Aorta (tissue), 5 donors: Measurements from ENCODE around the gene ABCB6. TPM values are rescaled to one million over a fixed set of nuclear protein-coding genes. Genes with fewer than 3 reads are reported as not detected.

Experiments used
- ATAC-seq: fragments of 200-7000 bp; cut with Tn5 transposase; one replicate; pipeline ENCODE4 v1.9.1; 2022; ENCODE audit warnings: moderate library complexity; ENCODE audit not compliant: low FRiP score
- DNase-seq, 2 donors: peaks; one replicate each; pipeline ENCODE4 v3.0.0-alpha.2; 2020
- H3K27ac ChIP-seq, 2 donors: one replicate each; pipeline ENCODE4 v1.5.1; 2013; ENCODE audit warnings: low read length in 2 of 2, mild to moderate bottlenecking in 2 of 2, moderate library complexity in 2 of 2, control low read depth in 1 of 2, inconsistent platforms in 1 of 2, low read depth in 1 of 2
- H3K27me3 ChIP-seq, 2 donors: one replicate each; pipeline ENCODE4 v1.6.1; 2013; ENCODE audit warnings: control low read depth in 1 of 2, low read length in 1 of 2, mild to moderate bottlenecking in 1 of 2, moderate library complexity in 1 of 2; ENCODE audit not compliant: insufficient read depth in 2 of 2, control insufficient read depth in 1 of 2
- H3K36me3 ChIP-seq, 2 donors: one replicate each; pipeline ENCODE4 v1.6.1; 2013; ENCODE audit warnings: control low read depth in 1 of 2, low read length in 1 of 2, mild to moderate bottlenecking in 1 of 2; ENCODE audit not compliant: insufficient read depth in 2 of 2, control insufficient read depth in 1 of 2
- H3K4me1 ChIP-seq, 2 donors: one replicate each; pipeline ENCODE4 v1.6.1; 2013; ENCODE audit warnings: low read length in 2 of 2, control low read depth in 1 of 2, mild to moderate bottlenecking in 1 of 2, moderate library complexity in 1 of 2; ENCODE audit not compliant: insufficient read depth in 2 of 2, control insufficient read depth in 1 of 2
- H3K4me3 ChIP-seq, 2 donors: one replicate each; pipeline ENCODE4 v1.5.1; 2013; ENCODE audit warnings: low read length in 2 of 2, control low read depth in 1 of 2, mild to moderate bottlenecking in 1 of 2
- H3K9me3 ChIP-seq: one replicate; pipeline ENCODE4 v1.6.1; 2013; ENCODE audit warnings: mild to moderate bottlenecking, low read length; ENCODE audit not compliant: control insufficient read depth
- WGBS, 2 donors: extraction: QIAGEN DNeasy Blood & Tissue Kit; methylation state at CpG; one replicate each; pipeline ENCODE4 v1.1.7; 2013; 5-methylcytosine and 5-hydroxymethylcytosine counted together
- intact Hi-C, 2 donors: fragments of 100-400 bp; cut with DNase I; formaldehyde crosslinking; loops; one replicate each; pipeline versions ENCODE4 v1.14.2 to v1.15.0; 2022
- polyA plus RNA-seq, 2 donors: library from polyadenylated mRNA; stranded (reverse); fragments of 200-250 nt; gene quantifications; one replicate each; pipeline ENCODE4 v1.2.3, GENCODE V29; 2013
- total RNA-seq, 2 donors: library from RNA; stranded (reverse); fragmentation: NEBNext Ultra II Directional; extraction: Animal tissue kit (Norgen Biotek cat#: 25700); gene quantifications; one replicate each; pipeline ENCODE4 v1.2.1, GENCODE V29; 2021
- donor health status: healthy with polysubstance abuse.
- donor health status: Bipolar disorder and iron deficiency.
- donor health status: DM: no; HTN: no; CAD: no.
- donor health status: DM: no; HTN: no; CAD: no.
- donor health status: DM: yes; HTN: yes; CAD: no.

Gene ABCB6
- total and polyA plus RNA-seq, 4 donors, result 16.5 to 72.5 (median 22.9) TPM

- no peaks in the 10 kb centered on the region for H3K9me3 ChIP-seq
- intact Hi-C loops, result no loop called here
- DNase-seq (no peak), ATAC-seq (no peak)
- H3K4me1 ChIP-seq, result no peaks in the 10 kb centered on the region
- no peaks in the 10 kb centered on the region for H3K27me3 ChIP-seq
- WGBS, 2 donors, result 87 to 90% methylated on average over 19 of the region's 19 CpGs
- H3K36me3 ChIP-seq, result peaks cover 0 to 10% of the 10 kb centered on the region in 2 donors
- H3K27ac ChIP-seq, result no peak overlapping the region
- H3K4me3 ChIP-seq, result no peak overlapping the region
Observed at GRCh38 chr2:219220652-219221402, 2.1 kb upstream of the ABCB6 start.

DNA sequence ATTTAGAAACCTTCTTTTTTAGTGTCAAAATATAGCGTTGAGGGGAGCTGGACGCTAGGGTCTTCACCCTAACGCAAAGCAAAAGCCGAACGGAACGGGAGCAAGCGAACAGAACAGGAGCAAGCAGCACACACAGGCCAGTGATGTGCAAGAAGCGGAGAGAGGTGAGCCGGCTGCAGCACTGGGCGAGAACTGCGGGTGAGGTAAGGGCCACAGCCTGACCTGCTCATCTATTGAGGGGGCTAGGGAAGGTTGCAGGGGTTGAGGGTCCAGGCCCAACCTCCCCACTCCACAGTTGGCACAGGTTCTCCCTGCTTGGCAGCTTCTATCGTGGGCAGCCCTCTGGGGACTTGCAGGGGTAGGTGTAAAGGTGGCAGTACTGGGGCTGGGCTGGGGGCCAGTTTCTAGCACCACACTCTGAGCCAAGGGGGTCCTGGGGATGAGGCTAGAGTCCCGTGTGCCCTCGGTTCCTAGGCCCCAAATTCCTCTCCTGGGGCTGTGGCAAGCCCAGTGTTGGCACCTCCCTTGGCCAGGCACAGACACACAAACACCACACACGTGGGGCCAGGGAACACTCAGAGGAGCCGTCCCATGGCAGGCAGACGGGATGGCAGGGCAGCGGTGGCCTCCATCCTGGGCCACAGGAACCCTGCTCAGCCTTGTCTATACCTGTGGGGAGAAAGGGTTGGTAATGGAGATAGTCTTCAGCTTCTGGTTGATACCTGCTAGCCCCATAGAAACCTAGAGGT is 1.2 kb upstream of the ABCB6 start:
- Histone ChIP-seq H3K27me3 (no peaks in the 10 kb centered on the region), H3K4me3 (no peak overlapping the region), H3K4me1 (no peaks in the 10 kb centered on the region), H3K9me3 (no peaks in the 10 kb centered on the region), H3K36me3 (peaks cover 0 to 10% of the 10 kb centered on the region in 2 donors), H3K27ac (peak overlapping the region in 1 of 2 donors; percentile 73)
- DNase-seq (no peak), ATAC-seq (no peak)
- intact Hi-C loops, result loop anchor here in 1 of 2 donors (2.0 kb wide), 3 partner anchors 33 to 59 kb away; partner anchors contain the start of genes CNPPD1, NHEJ1, TUBA4A and TUBA4B
- 85 to 86% methylated on average over 18 of the region's 18 CpGs for WGBS, 2 donors

DNA sequence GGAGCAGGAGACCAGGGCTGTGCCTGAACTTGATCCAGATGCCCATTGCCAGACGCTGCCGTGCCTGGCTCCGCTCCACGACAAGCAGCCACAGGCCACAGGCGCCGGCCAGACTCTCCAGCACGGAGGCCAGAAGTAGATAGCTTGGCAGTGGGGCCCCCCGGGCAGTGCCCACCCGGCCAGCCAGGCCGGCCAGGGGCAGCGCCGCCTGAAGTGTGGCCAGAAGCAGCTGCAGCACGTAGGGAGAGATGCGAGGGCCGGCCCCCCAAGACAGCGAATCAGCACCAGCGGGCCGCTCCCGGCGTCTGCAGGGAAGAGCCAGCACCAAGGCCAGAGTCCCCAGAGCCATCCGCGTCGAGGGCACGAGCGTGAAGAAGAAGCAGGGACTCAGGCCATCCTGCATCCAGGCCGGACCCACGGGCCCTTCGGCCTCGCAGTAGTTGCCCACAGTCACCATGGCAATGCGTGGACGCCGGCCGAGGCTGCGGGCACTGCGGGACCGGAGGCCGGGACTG is 484 bp downstream of the ABCB6 start:
- WGBS, 2 donors, result 0% methylated on average over 33 to 37 of the region's 37 CpGs

DNA sequence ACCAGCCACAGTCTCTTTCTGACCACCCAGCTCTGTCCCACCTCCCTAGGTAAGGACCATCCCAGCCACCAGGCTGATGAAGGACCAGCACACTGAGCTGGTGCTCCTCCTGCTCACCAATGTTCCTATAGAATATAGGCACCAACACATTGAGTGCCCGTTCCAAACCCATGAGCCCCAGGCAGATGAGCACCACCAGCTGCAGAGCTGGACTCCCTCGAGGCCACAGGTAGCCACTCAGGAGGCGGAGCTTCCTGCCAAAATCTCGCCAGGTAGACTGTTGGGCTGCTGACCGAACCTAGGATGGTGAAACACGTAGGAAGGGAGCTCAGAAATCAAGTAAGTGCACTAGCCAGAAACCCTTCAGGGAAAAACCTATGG is 2.2 kb downstream of the ABCB6 start:
- DNase-seq (no peak), ATAC-seq (no peak)
- Histone ChIP-seq H3K4me1 (no peaks in the 10 kb centered on the region), H3K9me3 (no peaks in the 10 kb centered on the region), H3K27ac (no peak overlapping the region), H3K36me3 (no peaks in the 10 kb centered on the region), H3K27me3 (no peaks in the 10 kb centered on the region), H3K4me3 (no peak overlapping the region)
- WGBS, 2 donors, result 94 to 95% methylated on average over 6 of the region's 6 CpGs
- intact Hi-C loops, result no loop called here

More for the DNA sequence above, 484 bp downstream of the ABCB6 start:
- Histone ChIP-seq H3K4me1 (no peaks in the 10 kb centered on the region), H3K36me3 (peaks cover 0 to 6% of the 10 kb centered on the region in 2 donors), H3K9me3 (no peaks in the 10 kb centered on the region), H3K27me3 (no peaks in the 10 kb centered on the region), H3K27ac (peak overlapping the region in 1 of 2 donors; percentile 96), H3K4me3 (peak overlapping the region; percentile 1 to 31)
- peak; percentile 80 for ATAC-seq
- peak; percentile 86 to 90 for DNase-seq
- intact Hi-C loops, result loop anchor here in 1 of 2 donors (2.0 kb wide), 3 partner anchors 35 to 57 kb away; partner anchors contain the start of genes CNPPD1, NHEJ1, TUBA4A and TUBA4B

DNA sequence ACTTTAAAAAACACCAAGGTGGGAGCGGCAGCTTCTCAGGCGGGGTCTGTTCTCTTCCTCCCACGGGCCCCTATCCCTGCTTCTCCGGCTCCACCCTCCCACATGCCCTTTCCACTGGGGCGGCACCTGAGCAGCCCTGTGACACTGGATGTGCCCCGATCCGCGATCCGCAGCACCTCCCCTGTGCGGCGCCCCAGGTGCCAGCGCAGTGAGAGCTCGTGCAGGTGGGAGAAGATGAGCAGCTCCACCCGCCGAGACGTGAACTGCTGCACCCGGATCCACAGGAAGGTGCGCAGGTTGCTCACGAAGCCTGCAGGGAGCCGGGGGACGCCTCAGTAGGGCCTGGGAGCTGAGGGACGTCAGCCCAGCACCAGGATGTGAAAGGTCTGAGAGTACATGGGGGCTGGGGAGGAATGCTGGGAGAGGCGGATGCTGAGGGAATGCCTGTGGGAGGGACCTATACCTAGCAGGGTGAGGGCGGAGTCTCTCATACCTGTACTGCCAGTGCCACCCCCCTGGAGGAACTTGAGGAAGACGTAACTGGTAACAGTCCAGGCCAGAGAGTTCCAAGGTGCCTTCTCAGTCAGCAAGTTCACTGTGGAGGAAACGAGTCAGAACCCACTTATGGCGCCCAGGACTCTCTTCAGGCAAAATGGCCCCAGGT is 2.8 kb downstream of the ABCB6 start:
- Histone ChIP-seq H3K27ac (no peak overlapping the region), H3K4me3 (no peak overlapping the region), H3K9me3 (no peaks in the 10 kb centered on the region), H3K36me3 (no peaks in the 10 kb centered on the region), H3K4me1 (no peaks in the 10 kb centered on the region), H3K27me3 (no peaks in the 10 kb centered on the region)
- 94 to 97% methylated on average over 27 of the region's 27 CpGs for WGBS, 2 donors
- intact Hi-C loops, result no loop called here
- no peak for DNase-seq
- no peak for ATAC-seq

DNA sequence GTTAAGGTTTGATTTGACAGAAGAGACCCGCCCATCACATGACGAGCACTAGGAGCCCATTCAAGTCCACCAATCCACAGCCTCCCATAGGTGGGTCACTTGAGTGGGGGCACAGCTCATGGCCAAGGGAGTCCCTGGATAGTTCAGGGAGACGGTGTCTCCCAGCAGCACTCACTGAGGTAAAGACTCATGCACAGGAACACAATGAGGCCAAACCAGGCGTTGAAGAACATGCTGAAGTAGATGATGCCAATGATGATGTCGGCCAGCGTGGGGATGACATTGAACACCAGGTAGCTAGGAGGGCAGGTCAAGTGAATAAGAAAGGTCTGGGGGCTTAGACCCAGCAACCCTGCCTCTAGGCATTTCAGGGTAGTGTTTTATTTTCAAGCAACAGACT is 4.0 kb downstream of the ABCB6 start:
- Histone ChIP-seq H3K36me3 (peaks cover 0 to 2% of the 10 kb centered on the region in 2 donors), H3K27me3 (no peaks in the 10 kb centered on the region), H3K9me3 (no peaks in the 10 kb centered on the region), H3K4me1 (no peaks in the 10 kb centered on the region), H3K27ac (no peak overlapping the region), H3K4me3 (no peak overlapping the region)
- intact Hi-C loops, result no loop called here
- WGBS, 2 donors, result 93 to 94% methylated on average over 6 of the region's 6 CpGs
- ATAC-seq, result no peak
- DNase-seq, result no peak

DNA sequence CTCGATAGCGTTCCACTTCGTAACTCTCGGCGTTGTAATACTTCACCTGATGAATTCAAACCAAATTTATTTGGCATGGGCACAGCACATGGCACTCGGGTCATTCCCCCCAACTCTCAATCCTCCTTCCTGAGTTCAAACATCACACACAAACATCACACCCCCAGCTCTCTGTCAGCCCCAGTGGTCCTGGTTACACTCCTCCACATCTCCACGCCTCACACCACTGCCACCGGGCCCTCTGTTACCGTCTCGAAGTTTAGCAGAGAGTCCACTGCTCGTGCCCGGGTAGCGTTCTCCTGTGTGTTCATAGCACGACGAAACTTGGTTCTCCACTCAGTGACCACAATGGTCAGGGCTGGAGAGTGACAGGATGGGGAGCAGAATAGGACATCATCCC is 4.6 kb downstream of the ABCB6 start:
- no peak overlapping the region for H3K4me3 ChIP-seq
- no peaks in the 10 kb centered on the region for H3K4me1 ChIP-seq
- 95% methylated on average over 15 of the region's 15 CpGs for WGBS, 2 donors
- DNase-seq, result no peak
- ATAC-seq, result no peak
- intact Hi-C loops, result no loop called here
- H3K9me3 ChIP-seq, result no peaks in the 10 kb centered on the region
- no peaks in the 10 kb centered on the region for H3K27me3 ChIP-seq
- H3K27ac ChIP-seq, result no peak overlapping the region
- H3K36me3 ChIP-seq, result peaks cover 0 to 5% of the 10 kb centered on the region in 2 donors

GRCh38 chr2:219213486-219214071 is 5.2 kb downstream of the ABCB6 start:
- intact Hi-C loops, result no loop called here
- no peaks in the 10 kb centered on the region for H3K4me1 ChIP-seq
- H3K4me3 ChIP-seq, result no peak overlapping the region
- H3K27me3 ChIP-seq, result no peaks in the 10 kb centered on the region
- H3K27ac ChIP-seq, result no peak overlapping the region
- H3K9me3 ChIP-seq, result no peaks in the 10 kb centered on the region
- no peak for DNase-seq
- 96 to 97% methylated on average over 10 of the region's 10 CpGs for WGBS, 2 donors
- no peak for ATAC-seq
- peaks cover 0 to 6% of the 10 kb centered on the region in 2 donors for H3K36me3 ChIP-seq
